Effector memory CD8-positive, alpha-beta T cell (primary cell): Measurements from ENCODE around the gene STOM.
A peak's percentile ranks its signal among the peaks of the same experiment; 100 is the strongest.

Experiments
- ATAC-seq: fragments of 150-1000 bp; cut with Tn5 transposase; replicated peaks from 2 replicates; pipeline ENCODE4 v1.10.0; 2021; ENCODE audit warnings: mild to moderate bottlenecking, moderate library complexity
- DNase-seq, 3 experiments: peaks; one replicate each; pipeline ENCODE4 v3.0.0; 2021
- H3K27ac Mint-ChIP-seq, 2 donors: one replicate each; pipeline ENCODE4 v1.8.0; 2022; ENCODE audit warnings: mild to moderate bottlenecking in 2 of 2, mixed read lengths in 2 of 2, moderate library complexity in 2 of 2
- H3K27me3 Mint-ChIP-seq, 2 donors: one replicate each; pipeline ENCODE4 v1.8.0; 2022; ENCODE audit warnings: mixed read lengths in 2 of 2
- H3K36me3 Mint-ChIP-seq: one replicate; pipeline ENCODE4 v1.8.0; 2022; ENCODE audit warnings: mild to moderate bottlenecking, moderate library complexity, mixed read lengths; ENCODE audit not compliant: insufficient read depth
- H3K4me1 Mint-ChIP-seq, 2 donors: one replicate each; pipeline ENCODE4 v1.8.0; 2022; ENCODE audit warnings: low read depth in 2 of 2, mixed read lengths in 2 of 2
- H3K4me3 Mint-ChIP-seq, 2 donors: one replicate each; pipeline ENCODE4 v1.8.0; 2022; ENCODE audit warnings: mild to moderate bottlenecking in 2 of 2, mixed read lengths in 2 of 2, moderate library complexity in 2 of 2
- H3K9me3 Mint-ChIP-seq, 2 donors: one replicate each; pipeline ENCODE4 v1.8.0; 2022; ENCODE audit warnings: mixed read lengths in 2 of 2

Gene STOM

DNA sequence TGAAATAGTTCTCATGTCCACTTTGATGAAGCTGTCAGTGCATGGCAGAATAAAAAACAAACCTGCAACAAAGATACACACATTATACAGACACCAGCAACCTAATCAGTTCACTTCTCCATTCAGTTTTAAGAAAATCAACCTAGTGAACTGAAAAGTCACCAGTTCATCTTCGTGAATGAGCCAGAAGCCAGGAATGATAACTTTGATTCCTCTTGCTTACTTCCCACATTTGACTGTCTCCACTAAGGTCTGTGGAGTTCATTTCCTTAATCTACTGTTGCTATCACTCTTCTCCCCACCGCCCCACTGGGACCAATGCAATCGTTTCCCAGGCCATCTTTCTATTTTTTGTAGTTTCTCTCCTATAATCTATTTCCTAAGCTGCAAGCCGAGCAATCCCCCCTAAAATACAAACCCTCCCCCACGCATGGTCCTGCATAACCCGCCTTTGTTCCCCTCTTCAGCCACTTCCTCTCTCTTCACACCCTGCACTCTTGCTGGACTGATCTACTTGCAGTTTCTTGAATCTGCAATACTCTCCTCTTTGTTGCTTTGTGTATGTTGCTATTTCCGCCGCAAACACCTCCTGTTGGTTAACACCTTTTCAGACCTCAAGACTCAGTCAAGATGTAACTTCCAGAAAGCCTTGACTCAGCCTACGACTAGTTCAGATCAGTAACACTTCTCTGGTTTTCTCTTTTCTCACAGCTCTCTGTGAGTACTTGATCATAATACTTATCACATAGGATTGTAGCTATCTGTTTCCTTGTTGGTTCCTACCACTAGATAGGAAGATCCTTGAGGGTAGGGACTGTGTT, 16.6 kb downstream of the STOM start:
- Mint-ChIP-seq H3K27me3 (no peaks in the 10 kb centered on the region), H3K4me3 (peak overlapping the region; percentile 61 to 78), H3K36me3 (peaks cover 67% of the 10 kb centered on the region), H3K4me1 (peaks cover 56 to 74% of the 10 kb centered on the region in 2 donors), H3K9me3 (no peaks in the 10 kb centered on the region), H3K27ac (peak overlapping the region; percentile 24 to 66)
- ATAC-seq = peak; percentile 94
- DNase-seq = peak; percentile 64 to 70 (median 67)

DNA sequence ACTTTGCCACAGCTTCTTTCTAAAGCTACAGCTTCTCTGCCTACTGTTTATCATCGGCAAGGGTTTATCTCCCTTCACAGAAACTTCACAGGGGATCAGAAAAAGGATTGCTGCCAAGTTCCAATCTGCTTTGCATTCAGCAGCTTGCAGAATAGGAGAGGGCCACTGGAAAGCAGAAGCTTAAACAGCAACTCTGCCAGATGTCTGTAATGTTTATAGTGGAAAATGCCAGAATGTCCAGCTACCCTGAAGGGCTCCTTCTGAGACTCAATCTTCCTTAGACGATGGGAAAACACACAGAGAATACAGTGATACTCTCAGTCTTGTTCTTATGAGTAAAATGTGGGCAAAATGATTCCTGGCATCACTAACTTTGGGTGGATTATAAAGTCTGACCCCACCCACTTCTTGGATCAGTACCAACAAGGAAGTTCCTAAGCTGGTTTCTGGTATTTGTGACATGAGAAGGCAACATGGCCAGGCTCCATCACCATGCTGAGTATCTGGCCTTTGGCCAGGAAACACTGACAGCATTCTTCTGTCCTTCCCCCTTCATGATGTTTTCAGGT, 19.0 kb downstream of the STOM start:
- no peak overlapping the region for H3K4me3 Mint-ChIP-seq
- no peak overlapping the region for H3K27ac Mint-ChIP-seq
- peaks cover 46 to 68% of the 10 kb centered on the region in 2 donors for H3K4me1 Mint-ChIP-seq

DNA sequence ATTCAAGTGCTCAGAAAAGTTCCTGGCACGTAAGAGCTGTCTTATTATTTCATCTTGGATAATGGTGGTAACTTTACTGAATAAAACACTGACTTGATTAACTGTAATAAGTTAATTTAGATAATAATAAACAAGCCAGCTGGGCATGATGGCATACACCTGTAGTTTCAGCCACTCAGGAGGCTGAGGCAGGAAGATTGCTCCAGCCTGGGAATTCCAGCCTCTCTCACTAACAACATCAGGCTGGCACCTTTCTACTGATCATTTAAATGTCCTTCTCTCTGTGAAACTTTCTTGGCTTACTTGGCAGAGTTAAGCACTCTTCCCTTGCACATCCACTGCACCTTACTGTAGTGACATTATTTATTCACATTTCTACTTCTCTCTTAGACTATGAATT, 20.0 kb downstream of the STOM start:
- no peak overlapping the region for H3K4me3 Mint-ChIP-seq
- peaks cover 74% of the 10 kb centered on the region for H3K36me3 Mint-ChIP-seq
- no peak for ATAC-seq
- no peaks in the 10 kb centered on the region for H3K27me3 Mint-ChIP-seq
- H3K4me1 Mint-ChIP-seq = peaks cover 41 to 67% of the 10 kb centered on the region in 2 donors
- H3K9me3 Mint-ChIP-seq = no peaks in the 10 kb centered on the region
- no peak for DNase-seq
- H3K27ac Mint-ChIP-seq = peak overlapping the region in 1 of 2 donors; percentile 72

More for the DNA sequence above, 19.0 kb downstream of the STOM start:
- no peak for DNase-seq
- no peak for ATAC-seq
- no peaks in the 10 kb centered on the region for H3K9me3 Mint-ChIP-seq
- H3K36me3 Mint-ChIP-seq = peaks cover 78% of the 10 kb centered on the region
- no peaks in the 10 kb centered on the region for H3K27me3 Mint-ChIP-seq

DNA sequence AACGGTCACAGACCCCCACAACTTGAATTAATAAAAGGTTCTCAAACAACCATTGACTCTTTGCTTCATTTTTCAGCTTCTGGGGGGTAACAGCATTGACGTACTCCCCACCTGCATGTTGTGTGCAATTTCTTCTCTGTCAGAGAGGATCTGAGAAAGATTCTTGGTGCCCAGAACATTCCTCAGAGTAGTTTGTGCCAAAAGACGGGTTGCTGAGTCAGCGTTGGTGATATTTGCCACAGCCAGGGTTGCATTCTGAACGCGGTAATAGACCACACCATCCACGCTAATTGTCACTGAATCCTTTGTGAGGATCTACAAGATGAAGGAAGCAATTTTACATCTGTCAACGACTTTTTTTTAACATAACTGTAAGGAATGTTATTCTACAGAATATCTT, 21.0 kb downstream of the STOM start:
- Mint-ChIP-seq H3K4me1 (peaks cover 45 to 67% of the 10 kb centered on the region in 2 donors), H3K27me3 (no peaks in the 10 kb centered on the region), H3K4me3 (no peak overlapping the region), H3K9me3 (no peaks in the 10 kb centered on the region), H3K27ac (no peak overlapping the region), H3K36me3 (peaks cover 76% of the 10 kb centered on the region)
- no peak for DNase-seq
- ATAC-seq = no peak

DNA sequence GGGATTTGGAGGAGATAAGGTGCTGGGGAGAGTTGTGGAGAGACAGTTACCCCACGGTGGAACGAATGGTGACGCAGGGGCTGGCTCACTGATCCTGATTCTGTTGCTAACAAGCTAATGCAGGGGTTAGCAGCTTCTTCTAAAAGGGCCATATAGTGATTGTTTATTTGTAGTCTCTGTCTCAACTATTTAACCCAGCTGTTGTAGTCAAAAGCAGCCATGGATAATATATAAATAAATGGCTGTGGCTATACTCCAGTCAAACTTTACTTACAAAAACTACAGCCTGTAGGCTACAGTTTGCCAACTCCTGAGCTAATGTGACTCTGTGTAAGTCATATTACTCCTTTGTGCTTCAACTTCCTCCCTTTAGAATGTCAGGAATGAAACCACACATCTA, 21.8 kb downstream of the STOM start:
- DNase-seq (no peak), ATAC-seq (no peak)
- Mint-ChIP-seq H3K27me3 (no peaks in the 10 kb centered on the region), H3K36me3 (peaks cover 74% of the 10 kb centered on the region), H3K27ac (no peak overlapping the region), H3K4me3 (no peak overlapping the region), H3K9me3 (no peaks in the 10 kb centered on the region), H3K4me1 (peaks cover 45 to 67% of the 10 kb centered on the region in 2 donors)

DNA sequence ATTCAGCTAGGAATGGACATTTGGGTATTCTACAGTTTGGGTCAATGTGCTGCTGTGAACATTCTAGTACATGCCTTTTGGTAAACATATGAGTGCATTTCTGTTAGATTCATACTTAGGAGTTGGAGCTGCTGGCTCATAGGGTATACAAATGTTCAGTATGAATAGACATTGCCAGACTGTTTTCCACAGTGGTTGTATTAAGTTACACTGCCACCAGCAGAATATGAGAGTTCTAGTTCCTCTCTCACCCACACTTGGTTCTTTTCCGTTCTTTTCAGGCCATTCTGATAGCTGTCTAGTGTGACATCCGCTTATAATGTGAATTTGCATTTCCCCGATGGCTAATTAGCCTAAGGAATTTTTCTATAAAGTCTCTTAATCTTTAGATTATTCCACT, 25.0 kb downstream of the STOM start:
- Mint-ChIP-seq H3K4me3 (no peak overlapping the region), H3K4me1 (peaks cover 36 to 52% of the 10 kb centered on the region in 2 donors), H3K9me3 (no peaks in the 10 kb centered on the region), H3K36me3 (peaks cover 83% of the 10 kb centered on the region), H3K27ac (no peak overlapping the region), H3K27me3 (no peaks in the 10 kb centered on the region)
- DNase-seq = no peak
- no peak for ATAC-seq

DNA sequence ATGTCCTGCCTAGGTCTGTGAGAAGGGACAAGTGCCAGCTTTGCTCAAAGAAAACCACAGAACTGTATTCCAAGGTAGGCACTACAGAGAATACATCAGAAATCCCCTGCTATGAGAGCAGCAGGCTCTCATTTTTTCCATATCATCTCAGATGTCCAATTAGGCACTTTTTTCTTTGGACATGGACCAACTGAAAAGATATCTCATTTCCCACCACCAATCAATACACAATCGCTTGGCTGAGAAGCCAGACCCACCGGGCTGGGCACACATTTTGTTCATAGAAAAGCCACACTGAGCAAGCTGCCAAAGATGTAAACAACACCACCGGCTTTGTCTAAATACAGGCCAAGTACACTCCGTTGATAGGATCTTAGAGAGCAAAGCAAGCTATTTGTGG, 25.9 kb downstream of the STOM start:
- no peak for DNase-seq
- H3K4me3 Mint-ChIP-seq = no peak overlapping the region
- H3K9me3 Mint-ChIP-seq = no peaks in the 10 kb centered on the region
- ATAC-seq = no peak
- peaks cover 34 to 58% of the 10 kb centered on the region in 2 donors for H3K4me1 Mint-ChIP-seq
- H3K36me3 Mint-ChIP-seq = peaks cover 84% of the 10 kb centered on the region
- H3K27ac Mint-ChIP-seq = peak overlapping the region in 1 of 2 donors; percentile 62
- H3K27me3 Mint-ChIP-seq = no peaks in the 10 kb centered on the region

DNA sequence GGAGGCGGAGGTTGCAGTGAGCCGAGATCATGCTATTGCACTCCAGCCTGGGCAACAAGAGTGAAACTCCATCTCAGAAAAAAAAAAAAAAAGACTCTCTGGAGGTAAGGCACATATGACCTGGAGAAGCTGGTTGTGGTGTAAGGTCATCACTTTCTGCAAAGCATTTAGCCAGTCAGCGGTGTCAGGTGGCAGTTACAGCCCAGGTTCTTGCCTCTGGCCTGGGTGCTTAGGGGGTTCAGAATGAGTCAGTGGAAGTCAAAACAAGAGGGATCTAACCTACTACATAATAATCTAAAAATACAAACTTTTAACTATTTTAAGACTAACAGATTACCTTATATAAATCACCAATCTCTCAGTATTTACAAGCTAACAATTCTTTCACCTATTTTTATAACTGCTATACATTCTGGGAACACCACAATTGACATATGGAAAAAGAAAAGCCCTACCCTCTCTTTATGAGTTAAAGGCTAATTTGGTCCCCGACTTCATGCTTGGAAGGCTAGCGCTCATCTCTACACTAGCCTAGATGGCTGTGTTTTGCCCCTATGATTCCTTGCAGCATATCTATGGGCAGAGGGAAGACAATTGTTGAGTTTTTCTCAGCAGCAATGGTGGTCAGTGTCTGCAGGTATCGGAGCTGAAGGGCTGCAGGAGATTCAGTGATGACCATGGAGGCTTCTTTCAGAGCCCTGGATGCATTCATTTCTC, 29.2 kb downstream of the STOM start:
- Mint-ChIP-seq H3K9me3 (no peaks in the 10 kb centered on the region), H3K4me3 (no peak overlapping the region), H3K27me3 (no peaks in the 10 kb centered on the region), H3K4me1 (peaks cover 31 to 49% of the 10 kb centered on the region in 2 donors), H3K36me3 (peaks cover 82% of the 10 kb centered on the region), H3K27ac (peak overlapping the region; percentile 56 to 78)
- DNase-seq (no peak), ATAC-seq (no peak)

DNA sequence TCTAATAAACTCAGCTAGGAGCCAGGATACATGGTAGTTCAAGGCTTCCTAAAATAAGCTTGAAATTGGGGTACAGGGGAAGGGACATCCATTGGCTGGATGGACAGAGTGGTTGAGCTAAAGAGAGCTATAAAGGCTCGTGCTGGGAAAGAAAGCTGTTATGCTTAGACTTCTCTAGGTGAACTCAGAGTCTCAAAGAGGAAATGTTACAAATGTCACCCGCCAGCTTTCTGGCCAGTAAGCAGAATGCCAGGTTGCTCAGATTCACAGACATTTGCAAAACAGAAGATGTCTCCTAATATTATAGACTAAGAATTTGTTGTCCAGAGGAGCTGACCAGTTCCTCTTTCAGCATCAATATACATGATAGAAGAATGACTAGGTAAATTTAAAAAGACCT, 30.6 kb downstream of the STOM start:
- H3K9me3 Mint-ChIP-seq = no peaks in the 10 kb centered on the region
- no peaks in the 10 kb centered on the region for H3K27me3 Mint-ChIP-seq
- peaks cover 25 to 41% of the 10 kb centered on the region in 2 donors for H3K4me1 Mint-ChIP-seq
- ATAC-seq (no peak), DNase-seq (no peak)
- H3K27ac Mint-ChIP-seq = peak overlapping the region in 1 of 2 donors; percentile 88
- H3K4me3 Mint-ChIP-seq = no peak overlapping the region
- H3K36me3 Mint-ChIP-seq = peaks cover 75% of the 10 kb centered on the region

DNA sequence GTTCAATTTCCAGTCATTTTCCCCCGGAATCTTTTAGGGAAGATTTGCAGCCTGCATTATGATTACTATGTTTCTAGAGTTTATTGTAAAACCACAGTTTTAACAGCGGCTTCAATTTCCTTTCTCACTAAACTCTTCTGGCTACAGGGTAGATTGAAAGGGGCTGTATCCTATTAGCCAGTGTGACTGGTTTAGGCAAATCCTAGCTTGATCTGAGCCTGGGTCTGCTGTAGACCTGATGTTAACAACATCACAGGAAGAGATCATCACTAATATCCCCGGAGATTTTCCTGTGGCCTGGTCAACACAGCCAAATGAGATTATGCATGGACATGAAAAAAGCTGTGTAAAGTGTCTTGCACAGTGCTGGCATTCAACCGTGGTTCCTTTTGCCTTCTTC, 33.4 kb downstream of the STOM start:
- Mint-ChIP-seq H3K27me3 (no peaks in the 10 kb centered on the region), H3K27ac (peak overlapping the region in 1 of 2 donors; percentile 35), H3K4me3 (no peak overlapping the region), H3K9me3 (no peaks in the 10 kb centered on the region), H3K4me1 (peaks cover 20 to 33% of the 10 kb centered on the region in 2 donors), H3K36me3 (peaks cover 53% of the 10 kb centered on the region)
- ATAC-seq (no peak), DNase-seq (no peak)

DNA sequence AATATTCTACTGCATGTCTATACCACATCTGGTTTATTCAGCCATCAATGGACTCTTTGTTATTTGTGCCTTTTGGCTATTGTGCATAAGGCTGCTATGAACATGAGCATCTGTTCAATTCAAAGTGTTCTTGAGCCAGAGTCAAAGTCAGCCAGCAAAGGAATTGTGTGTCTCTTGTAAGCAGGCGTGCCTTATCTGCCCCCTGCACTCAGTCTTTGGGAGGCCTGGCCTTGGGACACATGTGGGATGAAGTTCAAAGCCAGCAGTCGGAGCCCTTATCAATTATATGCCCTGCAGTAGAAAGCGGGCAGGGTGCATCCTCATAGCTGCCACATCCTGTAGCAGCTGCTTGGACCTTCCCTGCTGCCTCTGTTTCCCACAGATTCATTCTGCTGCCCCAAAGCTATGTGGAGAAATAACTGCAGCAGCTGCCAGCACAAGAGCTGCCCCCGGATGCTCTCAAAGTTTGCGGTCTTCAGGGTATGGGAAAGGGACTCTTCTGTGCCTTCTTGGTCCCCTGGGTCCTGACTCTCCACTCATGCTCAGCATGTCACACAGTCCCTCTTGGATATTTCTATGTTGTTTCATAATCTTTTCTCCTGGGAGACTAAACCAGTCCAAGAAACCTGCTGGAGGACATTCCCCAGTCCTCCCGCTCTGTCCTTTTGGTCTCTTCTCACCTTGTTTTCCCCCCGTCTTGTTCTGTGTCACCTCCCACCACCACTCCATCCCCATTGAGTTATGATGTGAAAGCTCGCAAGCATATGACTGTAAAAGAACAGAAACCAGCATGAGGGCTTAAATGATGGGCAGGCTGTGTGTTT, 35.9 kb downstream of the STOM start:
- peak overlapping the region in 1 of 2 donors; percentile 87 for H3K27ac Mint-ChIP-seq
- H3K9me3 Mint-ChIP-seq = no peaks in the 10 kb centered on the region
- no peak for DNase-seq
- peaks cover 33% of the 10 kb centered on the region for H3K36me3 Mint-ChIP-seq
- no peaks in the 10 kb centered on the region for H3K27me3 Mint-ChIP-seq
- peaks cover 15 to 18% of the 10 kb centered on the region in 2 donors for H3K4me1 Mint-ChIP-seq
- ATAC-seq = no peak
- H3K4me3 Mint-ChIP-seq = no peak overlapping the region

DNA sequence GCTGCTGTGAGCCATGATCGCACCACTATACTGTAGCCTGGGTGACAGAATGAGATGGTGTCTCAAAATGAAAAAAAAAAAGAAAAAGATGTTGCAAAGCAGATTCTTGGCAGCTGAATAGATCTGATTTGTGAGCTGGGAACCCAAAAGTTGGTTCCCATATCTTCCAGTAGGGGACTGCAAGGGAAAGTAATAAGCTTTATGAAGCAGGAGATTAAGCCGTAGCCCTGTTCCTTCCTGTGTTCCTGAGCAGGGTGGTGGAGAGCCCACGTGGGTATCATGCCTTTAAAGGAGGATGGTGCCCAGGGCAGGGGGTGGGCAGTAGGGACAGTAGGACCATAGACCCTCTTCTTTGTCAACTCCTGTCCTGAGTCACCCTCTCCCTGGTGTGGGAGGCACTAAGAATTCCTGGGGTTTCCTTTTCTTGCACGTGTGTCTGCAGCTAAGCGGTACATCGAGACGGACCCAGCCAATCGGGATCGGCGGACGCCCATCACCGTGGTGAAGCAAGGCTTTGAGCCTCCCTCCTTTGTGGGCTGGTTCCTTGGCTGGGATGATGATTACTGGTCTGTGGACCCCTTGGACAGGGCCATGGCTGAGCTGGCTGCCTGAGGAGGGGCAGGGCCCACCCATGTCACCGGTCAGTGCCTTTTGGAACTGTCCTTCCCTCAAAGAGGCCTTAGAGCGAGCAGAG, 37.9 kb downstream of the STOM start:
- H3K36me3 Mint-ChIP-seq = peaks cover 19% of the 10 kb centered on the region

More for the DNA sequence above, 37.9 kb downstream of the STOM start:
- H3K27me3 Mint-ChIP-seq = no peaks in the 10 kb centered on the region
- no peaks in the 10 kb centered on the region for H3K9me3 Mint-ChIP-seq
- peak overlapping the region; percentile 30 to 84 for H3K27ac Mint-ChIP-seq
- H3K4me3 Mint-ChIP-seq = no peak overlapping the region
- DNase-seq (no peak), ATAC-seq (no peak)
- peaks cover 12 to 13% of the 10 kb centered on the region in 2 donors for H3K4me1 Mint-ChIP-seq
